GM04503 (cell line): ENCODE data around the gene ASB1.
A peak's percentile ranks its signal among the peaks of the same experiment; 100 is the strongest.

Experiments used
- DNase-seq: peaks from one replicate; pipeline ENCODE4 v3.0.0-alpha.2; 2012; ENCODE audit warnings: low read depth

Gene ASB1

DNA sequence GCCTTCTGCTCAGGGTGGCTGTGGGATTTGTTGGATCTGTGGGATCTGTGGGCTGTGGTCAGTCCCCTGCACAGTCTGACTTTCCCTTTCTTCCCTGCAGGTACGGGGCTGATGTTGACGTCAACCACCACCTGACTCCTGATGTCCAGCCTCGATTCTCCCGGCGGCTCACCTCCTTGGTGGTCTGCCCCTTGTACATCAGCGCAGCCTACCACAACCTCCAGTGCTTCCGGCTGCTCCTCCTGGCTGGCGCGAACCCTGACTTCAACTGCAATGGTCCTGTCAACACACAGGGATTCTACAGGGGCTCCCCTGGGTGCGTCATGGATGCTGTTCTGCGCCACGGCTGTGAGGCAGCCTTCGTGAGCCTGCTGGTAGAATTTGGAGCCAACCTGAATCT lies 17.5 kb downstream of the ASB1 start:
- DNase-seq = no peak

DNA sequence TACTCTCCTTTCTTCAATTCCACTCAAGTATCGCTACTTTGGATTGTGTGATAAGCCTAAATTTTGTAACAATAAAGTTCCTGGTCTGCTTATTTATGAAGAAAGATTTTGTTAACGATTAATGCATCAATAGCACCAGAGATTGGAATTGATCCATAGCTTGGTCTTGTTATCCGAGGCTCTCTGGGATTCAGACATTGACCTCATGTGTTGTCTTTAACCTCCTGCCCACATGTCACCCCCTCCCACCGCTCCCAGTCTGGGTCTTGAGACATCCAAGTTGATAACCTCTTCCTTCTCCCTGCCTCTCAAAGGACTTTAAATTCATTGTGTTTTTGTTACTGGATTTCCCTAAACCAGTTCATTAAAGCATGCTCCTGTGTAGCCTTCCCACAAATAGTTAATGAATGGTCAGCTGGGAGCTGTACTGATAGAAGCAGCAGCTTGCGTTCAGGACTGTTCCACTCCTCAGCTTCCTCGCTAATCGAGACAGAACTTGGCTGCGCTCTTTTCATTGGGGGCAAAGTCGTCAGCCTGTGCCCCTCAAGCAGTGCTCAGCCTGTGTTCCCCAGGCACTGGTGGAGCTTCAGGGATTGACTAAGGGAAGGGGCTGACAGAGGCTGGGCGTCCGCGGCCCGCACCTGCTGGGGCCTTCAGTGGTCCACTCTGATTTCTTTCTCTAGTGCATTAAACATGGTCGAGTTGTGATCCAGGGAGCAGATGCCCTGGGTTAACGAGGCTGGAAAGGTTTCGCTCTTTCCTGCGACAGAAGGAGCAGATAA lies 18.9 kb downstream of the ASB1 start:
- DNase-seq = no peak

DNA sequence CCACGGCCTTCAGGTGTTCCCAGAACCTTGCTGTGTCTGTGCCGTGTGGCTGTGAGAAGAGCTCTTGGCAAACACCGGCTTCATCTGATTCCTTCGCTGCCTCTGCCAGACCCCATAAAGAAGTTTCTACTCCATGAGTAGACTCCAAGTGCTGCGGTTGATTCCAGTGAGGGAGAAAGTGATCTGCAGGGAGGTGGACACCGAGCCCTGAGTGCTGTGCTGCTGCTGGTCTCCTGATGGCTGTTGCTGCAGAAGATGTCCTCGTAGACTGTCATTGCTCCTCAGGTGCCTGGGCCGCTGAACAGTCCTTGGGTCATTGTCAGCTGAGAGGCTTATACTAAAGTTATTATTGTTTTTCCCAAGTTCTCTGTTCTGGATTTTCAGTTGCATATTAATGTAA lies 19.6 kb downstream of the ASB1 start:
- no peak for DNase-seq

DNA sequence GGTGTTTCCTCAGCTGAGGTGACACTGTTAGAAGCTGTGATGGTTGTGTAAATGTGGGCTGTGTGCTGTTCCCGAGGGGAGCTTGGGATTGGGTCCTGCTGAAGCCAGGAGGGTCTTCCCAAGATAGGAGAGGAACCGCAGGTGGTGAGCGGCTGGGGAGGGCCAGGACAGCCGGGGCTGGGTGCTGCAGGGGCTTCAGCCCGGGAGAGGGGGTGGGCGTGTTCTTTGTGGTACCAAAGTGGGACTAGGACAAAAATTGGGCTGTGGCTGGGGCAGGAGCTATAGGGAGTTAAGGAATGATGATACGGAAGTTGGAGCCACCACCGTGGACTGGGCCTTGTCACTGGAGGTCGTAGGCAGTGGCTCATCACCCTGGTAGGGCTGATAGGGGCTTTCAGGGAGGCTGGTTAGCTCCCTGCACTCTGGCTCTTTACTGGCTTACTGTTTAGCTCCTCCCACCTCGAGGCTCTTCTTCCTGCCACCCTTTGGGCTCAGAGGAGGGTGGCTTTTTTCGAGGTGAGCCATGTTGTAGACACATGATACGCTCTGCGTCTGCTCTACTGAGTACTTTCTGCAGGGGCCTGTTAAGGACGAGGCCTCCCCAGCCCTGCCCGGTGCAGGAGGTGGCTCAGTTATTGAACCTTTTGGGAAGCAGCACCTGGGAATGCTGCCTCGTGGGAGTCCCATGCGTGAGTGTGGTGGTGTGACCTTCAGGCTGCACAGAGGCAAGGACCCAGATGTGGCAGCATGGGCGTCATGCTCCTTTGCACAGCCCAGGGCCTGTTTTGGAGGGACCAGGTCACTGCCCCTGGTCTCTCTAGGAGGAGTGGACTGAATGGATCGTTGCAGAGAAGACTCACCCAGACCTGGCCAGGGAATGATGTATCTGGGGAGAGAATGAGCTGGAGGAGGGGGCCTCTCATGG lies 21.6 kb downstream of the ASB1 start:
- no peak for DNase-seq

DNA sequence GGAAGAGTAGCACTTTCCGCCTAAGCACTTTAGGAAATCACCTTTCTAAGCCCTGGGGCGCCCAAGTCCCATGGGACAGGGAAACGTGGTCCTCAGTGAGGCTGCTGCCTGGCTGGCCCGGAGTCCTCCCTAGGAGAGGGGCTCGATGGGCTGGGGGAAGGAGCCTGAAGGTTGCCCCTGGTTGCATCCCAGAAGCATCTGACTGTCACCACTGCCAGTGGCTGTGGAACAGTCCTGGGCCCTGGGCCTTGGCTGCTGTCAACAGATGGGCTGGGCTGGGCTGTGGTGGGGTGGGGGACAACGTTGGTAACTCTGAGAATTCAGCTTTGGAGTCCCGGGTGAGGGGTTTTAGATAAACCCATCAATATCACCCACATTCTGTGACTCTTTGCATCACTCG lies 22.5 kb downstream of the ASB1 start:
- DNase-seq = no peak

DNA sequence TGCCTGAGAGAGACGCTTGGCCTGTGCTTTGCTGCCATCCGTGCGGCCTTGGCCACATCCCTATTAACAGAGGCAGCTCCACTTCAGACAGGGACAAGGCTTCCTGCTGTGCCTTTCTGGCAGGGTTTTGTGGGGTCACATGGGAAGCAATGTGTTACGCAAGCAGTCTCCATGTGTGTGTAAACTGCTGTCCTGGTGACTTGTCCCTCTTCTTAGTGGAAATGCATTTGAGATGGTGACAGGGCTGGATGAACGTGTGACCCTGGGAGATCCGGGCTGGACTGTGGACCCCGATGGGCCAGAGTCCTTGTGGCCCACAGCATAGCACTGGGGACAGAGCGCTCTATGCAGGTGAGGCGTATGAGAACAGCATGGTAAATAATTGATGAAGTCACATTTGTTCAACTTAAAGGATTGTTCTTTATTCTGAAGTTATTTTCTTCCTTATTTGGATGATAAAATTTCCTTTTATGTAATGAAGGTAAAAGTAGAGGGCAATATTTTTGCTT lies 23.2 kb downstream of the ASB1 start:
- no peak for DNase-seq

DNA sequence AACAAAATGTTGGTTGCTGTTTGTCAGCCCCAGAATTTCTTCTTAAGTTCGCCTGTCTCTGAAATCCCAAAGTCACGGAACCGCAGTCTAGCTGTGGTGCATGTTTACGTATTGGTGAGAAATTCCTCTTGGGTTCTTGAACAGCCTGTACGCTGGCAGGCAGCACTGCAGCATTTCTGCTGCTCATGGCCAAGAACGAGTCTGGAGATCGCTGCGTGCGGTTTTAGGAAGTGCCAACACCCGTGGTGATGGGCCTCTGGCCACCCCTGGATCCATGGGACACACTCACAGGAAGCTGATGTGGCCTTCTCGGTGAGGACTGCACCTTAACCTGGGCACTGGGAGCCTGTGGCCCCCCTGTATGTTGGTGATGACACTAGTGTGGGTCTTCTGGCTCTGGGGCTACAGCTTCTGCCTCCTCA lies 23.7 kb downstream of the ASB1 start:
- DNase-seq = no peak

DNA sequence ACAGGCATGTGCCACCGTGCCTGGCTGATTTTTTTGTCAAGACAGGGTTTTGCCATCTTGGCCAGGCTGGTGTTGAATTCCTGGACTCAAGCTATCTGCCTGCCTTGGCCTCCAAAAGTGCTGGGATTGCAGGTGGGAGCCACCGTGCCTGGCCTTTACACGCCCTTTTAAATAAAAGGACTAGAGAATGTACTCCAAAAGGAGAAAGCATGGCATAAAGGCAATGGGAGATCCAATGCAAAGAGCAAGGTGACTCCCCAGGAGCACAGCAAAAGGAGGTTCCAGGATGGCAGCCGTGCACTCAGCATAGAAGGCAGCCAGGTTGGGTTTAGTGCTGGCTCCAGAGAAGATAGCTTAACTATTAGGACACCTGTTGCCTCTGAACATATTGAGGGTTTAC lies 27.1 kb downstream of the ASB1 start:
- DNase-seq = no peak

DNA sequence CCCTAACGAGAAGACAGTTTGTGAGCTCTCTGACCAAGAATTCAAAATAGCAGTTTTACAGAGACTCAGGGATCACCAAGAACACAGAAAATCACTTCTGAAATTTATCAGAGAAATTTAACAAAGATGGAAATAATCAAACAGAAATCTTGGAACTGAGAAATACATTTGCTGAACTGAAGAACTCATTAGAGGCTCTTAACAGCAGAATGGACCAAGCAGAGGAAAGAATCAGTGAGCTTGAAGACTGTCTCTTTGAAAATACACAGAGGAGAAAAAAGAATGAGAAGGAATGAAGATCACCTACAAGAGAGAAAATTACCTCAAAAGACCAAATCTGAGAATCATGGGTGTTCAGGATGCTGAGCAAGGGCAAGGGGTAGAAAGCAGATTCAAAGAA lies 29.7 kb downstream of the ASB1 start:
- DNase-seq = no peak

DNA sequence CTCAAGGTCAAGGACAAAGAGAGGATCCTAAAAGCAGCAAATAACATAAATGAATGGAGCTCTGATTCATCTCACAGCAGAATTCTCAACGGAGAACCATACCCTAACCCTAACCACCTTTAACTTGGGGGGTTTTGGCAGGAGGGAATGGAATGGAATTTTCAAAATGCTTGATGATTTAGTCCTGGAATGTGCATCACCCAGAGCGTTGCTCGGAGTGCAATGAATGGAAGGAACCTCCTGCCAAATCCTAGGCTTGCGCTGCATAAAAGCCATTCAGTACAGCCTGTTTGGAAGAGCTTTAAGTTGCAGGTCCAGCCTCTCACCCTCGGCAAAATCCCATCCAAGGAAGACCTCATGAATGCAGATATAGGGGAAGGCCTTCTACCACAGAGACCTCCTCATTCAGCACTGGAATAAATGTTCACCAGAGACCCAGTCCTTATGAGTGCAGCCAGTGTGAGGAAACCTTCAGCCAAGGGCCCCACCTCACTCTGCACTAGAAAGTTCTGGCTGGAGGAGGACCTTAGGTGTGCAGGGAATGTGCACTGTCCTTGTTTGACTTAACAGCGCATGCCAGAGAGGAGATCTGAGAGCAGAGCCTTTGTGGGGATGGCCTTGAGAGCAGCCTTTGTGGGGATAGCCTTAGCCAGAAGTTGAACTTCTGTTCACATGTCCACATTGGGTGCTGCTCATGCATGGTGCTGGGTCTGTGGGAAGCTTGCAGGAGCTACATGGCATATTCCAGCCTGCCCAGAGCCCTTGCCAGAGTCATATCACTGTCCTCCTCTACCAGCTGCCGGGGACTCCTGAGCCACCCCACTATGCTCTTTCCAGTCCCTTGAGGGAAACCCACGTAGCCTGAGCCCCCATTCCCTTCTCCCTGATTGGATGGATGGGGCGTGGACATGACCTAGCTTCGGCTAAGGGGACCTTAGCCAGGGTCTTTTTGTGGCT lies 30.5 kb downstream of the ASB1 start:
- DNase-seq = no peak

DNA sequence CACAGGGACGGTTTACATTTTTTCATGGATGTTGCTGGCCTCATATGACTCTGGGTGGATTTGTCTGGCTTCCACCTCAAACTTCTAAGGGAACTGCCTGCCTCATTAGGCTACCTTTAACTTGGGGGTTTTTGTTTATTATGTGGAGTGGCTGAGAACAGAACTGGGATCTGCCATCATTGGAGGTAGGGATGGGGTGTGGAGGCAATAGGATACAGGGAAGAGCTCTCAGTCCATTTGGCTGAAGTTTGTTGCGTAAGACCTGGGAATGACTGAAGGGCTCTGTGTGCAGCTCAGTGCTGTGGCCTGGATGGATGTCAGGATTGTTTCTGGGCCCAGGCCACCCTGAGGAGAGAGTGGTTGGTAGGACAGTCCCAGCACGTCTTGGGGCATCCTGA lies 31.2 kb downstream of the ASB1 start:
- no peak for DNase-seq

DNA sequence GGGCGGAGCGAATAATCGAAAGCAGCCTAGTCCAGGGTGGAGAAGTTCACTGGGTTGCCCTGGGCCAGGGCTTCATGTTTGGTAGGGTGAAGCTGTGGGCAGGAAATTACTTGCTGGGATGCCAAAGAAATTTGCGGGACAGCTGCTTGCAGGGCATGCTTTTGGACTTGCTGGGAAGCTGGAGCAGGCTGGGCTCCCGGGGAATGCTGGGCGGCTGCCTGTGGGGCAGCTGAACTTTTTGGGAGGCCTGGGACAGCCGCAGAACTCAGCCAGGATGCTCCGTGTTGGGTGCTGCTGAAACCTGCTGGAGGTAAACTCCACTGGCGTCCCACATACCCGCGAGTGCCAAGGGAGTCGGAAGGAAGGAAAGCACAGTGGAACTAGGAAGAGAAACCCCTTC lies 31.9 kb downstream of the ASB1 start:
- DNase-seq = no peak

DNA sequence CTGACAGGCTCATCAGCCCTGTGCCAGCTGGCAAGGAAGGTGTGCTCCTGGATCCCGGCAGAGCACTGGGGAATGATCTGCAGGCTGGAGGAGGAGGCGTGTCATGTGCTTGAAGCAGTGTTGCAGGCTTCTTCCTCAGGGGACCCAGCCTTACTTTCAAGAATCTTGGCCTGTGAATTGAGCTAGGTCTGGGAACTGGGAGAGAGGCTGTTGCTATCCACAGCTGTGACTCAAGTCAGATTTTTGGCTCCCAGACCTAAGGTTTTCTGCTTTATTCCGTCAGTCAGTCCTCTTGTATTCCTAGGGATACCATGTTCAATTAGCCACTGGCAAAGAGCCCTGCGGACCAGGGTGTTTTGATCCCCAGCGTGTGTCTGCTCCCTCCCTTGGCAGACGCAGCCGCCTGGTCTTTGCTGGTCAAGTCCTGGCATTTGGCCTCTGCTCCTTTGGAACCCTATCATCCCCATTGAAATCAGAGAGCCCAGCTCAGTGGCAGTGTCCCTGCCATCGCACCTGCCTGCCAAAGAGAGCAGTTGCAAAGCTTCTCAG lies 32.4 kb downstream of the ASB1 start:
- peak; percentile 65 for DNase-seq

DNA sequence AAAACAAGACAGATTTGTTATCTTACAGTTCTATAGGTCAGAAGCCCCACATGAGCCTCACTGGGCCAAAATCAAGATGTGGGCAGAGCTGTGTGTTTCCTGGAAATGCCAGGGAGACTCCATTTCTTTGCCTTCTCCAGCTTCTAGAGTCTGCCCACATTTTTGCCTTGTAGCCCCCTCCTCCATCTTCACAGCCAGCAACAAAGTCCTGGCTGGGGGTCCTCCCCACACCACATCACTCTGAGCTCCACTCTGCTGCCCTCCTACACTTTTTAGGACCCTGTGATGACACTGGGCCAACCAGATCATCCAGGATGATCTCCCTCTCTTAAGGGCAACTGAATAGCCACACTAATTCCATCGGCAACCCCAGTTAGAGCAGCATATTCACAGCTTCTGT lies 34.3 kb downstream of the ASB1 start:
- no peak for DNase-seq

DNA sequence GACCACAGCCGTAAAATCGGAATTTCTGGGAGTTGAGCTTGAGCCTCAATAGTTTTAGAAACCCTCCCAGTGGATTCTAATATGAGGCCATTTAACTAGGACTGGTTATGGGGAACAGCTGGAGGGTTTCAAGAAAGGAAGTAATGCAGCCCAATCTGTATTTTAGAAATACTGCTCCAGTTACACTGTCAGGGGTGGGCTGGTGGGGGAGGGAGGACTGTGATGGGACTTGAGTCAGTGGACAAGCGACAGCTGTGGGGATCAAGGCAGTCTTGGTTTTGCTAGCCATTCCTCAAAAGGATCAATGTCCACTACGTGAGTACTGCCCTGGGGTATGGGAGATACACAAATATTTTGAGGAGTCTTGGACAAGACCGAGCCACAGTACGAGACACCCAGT lies 34.8 kb downstream of the ASB1 start:
- DNase-seq = no peak

DNA sequence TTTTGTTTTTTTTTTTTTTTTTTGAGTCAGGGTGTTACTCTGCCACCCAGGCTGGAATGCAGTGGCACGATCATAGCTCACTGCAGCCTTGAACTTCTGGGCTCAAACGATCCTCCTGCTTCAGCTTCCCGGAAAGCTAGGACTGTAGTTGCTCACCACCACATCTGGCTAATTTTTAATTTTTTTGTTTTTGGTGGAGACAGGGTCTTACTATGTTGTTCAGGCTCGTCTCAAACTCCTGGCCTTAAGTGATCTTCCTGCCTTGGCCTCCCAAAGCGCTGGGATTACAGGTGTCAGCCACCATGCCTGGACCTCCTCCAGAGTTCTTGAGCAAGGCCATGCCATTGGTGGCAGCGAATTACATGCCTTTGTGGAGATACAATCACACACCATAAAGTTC lies 35.2 kb downstream of the ASB1 start:
- no peak for DNase-seq

DNA sequence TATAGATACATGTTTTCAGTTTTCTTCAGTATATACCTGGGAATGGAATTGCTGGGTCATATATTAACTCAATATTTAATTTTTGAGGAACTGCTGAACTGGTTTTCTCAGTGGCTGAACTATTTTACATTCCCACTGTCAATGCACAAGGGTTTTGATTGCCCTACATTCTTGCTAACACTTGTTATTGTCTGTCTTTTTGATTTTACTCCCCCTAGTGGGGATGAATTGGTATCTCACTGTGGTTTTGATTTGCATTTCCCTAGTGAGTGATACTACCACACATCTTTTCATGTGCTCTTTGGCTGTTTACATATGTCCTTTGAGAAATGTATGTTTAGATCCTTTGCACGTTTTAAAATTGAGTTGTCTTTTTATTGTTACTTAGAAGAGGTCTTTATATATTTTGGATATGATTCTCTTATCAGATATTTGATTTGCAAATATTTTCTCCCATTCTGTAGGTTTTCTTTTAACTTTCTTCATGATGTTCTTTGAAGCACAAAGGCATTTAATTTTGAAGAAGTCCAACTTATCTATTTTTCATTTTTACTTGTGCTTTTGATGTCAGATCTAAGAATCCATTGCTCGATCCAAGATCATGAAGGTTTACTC lies 36.2 kb downstream of the ASB1 start:
- no peak for DNase-seq

DNA sequence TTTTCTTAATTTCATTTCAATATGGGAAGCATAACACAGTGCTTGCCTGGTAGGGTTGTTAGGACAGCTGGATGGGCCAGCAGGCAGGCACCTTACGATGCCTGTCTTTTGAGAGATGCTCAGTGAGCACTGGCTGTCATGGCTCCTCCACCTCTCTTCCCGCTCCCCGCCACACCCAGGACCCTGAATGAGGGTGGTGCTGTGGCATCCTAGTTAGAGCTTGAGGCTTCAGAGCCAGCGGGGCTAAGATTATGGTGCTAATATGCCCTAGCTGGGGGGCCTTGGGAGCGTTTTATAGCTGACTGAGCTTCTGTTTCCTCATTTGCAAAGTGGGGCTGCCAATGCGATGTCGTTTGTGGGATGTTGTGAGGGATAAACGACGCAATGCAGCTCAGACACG lies 37.7 kb downstream of the ASB1 start:
- no peak for DNase-seq

DNA sequence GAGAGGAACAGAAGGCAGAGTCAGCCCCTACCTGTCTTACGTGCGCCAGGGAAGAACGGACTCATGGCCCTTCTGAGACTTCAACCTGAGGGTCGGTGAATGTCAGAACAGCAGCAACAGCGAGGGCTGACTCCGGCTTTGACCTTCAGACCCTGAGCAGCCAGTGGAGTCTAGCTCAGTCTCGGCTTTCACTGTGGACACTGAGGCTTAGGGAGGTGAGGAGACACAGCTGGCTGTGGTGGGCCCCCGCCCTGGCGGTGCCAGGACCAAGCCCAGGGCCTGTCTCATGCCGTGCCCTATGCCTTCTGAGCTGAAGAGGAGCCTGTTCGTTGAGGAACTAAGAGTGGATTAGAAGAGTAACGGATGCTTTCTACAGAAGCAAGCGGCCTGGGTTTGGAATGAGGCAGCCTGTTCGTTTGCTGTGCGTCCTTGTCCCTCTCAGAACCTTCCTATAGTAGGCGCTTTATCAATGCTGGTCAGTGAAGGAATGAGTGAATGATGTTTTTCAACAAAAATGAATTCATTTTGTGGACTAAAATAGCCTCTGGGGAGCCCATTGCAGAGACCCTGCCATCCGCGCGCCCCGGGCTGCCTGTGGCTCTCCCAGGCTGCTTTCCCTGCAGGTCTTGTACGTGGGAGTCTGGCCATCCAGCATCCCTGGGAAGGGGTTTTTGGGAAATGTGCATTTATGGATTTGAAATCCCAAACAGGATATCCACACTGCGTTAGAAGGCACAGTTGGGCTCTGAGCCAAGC lies 38.9 kb downstream of the ASB1 start:
- no peak for DNase-seq

DNA sequence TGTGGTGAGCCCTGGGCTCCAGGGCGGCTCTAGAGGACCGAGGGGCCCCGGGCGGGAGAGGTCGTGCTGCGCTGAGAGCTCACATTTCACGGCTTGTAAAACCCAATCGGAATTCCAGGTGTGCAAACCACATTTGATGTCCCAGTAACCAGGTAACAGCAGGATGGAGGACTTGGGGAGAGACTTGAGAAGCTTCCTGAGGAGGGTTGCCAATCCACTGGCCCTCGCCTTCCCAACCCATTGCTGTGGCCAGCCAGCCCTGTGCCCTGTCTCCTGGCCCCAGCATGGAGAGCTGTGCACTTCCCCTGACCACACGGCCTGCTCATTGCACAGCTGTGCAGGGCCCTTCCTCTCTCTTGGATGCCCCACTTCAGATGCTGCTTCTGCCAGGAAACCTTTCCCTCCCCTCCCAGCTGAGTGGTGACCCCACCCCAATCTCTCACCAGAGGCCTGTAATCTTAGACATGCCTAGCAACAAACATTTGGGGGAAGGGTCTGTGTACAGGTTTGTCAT lies 39.6 kb downstream of the ASB1 start:
- no peak for DNase-seq
